NCI-H82 (cell line): ENCODE results near the gene HK1.
"Not testable (repeated sequence)": the region's sequence is repeated elsewhere in the genome, so short reads cannot be mapped to it uniquely, and the experiment has no call there.

Source experiments
- DNase-seq: peaks from one replicate; lab custom pipeline; 2025; lab: John Stamatoyannopoulos, UW

HK1 gene

GRCh38 chr10:69327463-69328379, 49.4 kb downstream of the HK1 start:
- no peak for DNase-seq

GRCh38 chr10:69328380-69328735, 50.1 kb downstream of the HK1 start:
- DNase-seq, result no peak

GRCh38 chr10:69328888-69329287, 50.6 kb downstream of the HK1 start:
- not testable (repeated sequence) for DNase-seq

GRCh38 chr10:69329721-69330178, 51.5 kb downstream of the HK1 start:
- DNase-seq, result no peak

GRCh38 chr10:69331161-69331560, 52.9 kb downstream of the HK1 start:
- no peak for DNase-seq

- no peak for DNase-seq
Measured at GRCh38 chr10:69332278-69333010, 54.1 kb downstream of the HK1 start.

- no peak for DNase-seq
Measured at GRCh38 chr10:69333205-69333604, 54.9 kb downstream of the HK1 start.

GRCh38 chr10:69333865-69334301, 55.6 kb downstream of the HK1 start:
- not testable (repeated sequence) for DNase-seq

GRCh38 chr10:69334302-69335062, 56.2 kb downstream of the HK1 start:
- no peak for DNase-seq

GRCh38 chr10:69335063-69335587, 56.8 kb downstream of the HK1 start:
- no peak for DNase-seq

GRCh38 chr10:69335613-69336012, 57.3 kb downstream of the HK1 start:
- DNase-seq, result no peak

- no peak for DNase-seq
Measured at GRCh38 chr10:69336952-69337295, 58.6 kb downstream of the HK1 start.

GRCh38 chr10:69337296-69338132, 59.2 kb downstream of the HK1 start:
- DNase-seq, result no peak

GRCh38 chr10:69338133-69338456, 59.8 kb downstream of the HK1 start:
- no peak for DNase-seq

- no peak for DNase-seq
Measured at GRCh38 chr10:69338547-69339450, 60.5 kb downstream of the HK1 start.

- DNase-seq, result no peak
Measured at GRCh38 chr10:69340695-69341094, 62.4 kb downstream of the HK1 start.

- no peak for DNase-seq
Measured at GRCh38 chr10:69343905-69344304, 65.6 kb downstream of the HK1 start.

GRCh38 chr10:69344591-69345252, 66.4 kb downstream of the HK1 start:
- no peak for DNase-seq

- no peak for DNase-seq
Measured at GRCh38 chr10:69345402-69345801, 67.1 kb downstream of the HK1 start.
